PFSK-1 (cell line): Measurements from ENCODE around the gene PRM3.

Experiments
- POLR2AphosphoS5 ChIP-seq: IDR thresholded peaks from 2 replicates; pipeline ENCODE4 v1.6.1; 2012; ENCODE audit warnings: low read depth, mild to moderate bottlenecking, control low read depth, low read length, moderate library complexity
- SIN3A ChIP-seq: IDR thresholded peaks from 2 replicates; pipeline ENCODE4 v1.6.1; 2012; ENCODE audit warnings: mild to moderate bottlenecking, low read length, moderate library complexity, borderline replicate concordance; ENCODE audit not compliant: insufficient read depth
- TAF1 ChIP-seq: IDR thresholded peaks from 2 replicates; pipeline ENCODE4 v1.6.1; 2012; ENCODE audit warnings: low read length, control low read depth, borderline replicate concordance; ENCODE audit not compliant: insufficient read depth

GRCh38 chr16:11283820-11284248 lies 10.4 kb upstream of the PRM3 start:
- TF ChIP-seq TAF1 (no peak), POLR2AphosphoS5 (no peak), SIN3A (no peak)
